H9 (cell line): Measurements from ENCODE around the gene TEX35. TPM values are rescaled to one million over a fixed set of nuclear protein-coding genes. Genes with fewer than 3 reads are reported as not detected.

Experiments used
- DNase-seq: peaks from one replicate; pipeline ENCODE4 v3.0.0-alpha.2; 2017
- H2AFZ ChIP-seq: one replicate; pipeline ENCODE4 v1.6.1; 2013; ENCODE audit warnings: mild to moderate bottlenecking, low read length, control low read depth, moderate library complexity
- H2AK5ac ChIP-seq: 2 replicates; pipeline ENCODE4 v1.6.1; 2013; ENCODE audit warnings: low read length, control low read depth, mixed read lengths; ENCODE audit not compliant: insufficient read length
- H2BK120ac ChIP-seq: one replicate; pipeline ENCODE4 v1.6.1; 2013; ENCODE audit warnings: low read depth, mild to moderate bottlenecking, low read length, control low read depth, inconsistent platforms; ENCODE audit not compliant: poor library complexity, severe bottlenecking
- H2BK12ac ChIP-seq: 2 replicates; pipeline ENCODE4 v1.6.1; 2013; ENCODE audit warnings: low read length, control low read depth, mixed read lengths, low read depth; ENCODE audit not compliant: insufficient read length
- H2BK15ac ChIP-seq: 2 replicates; pipeline ENCODE4 v1.6.1; 2013; ENCODE audit warnings: low read depth, low read length, control low read depth
- H2BK20ac ChIP-seq: one replicate; pipeline ENCODE4 v1.6.1; 2013; ENCODE audit warnings: low read depth, mild to moderate bottlenecking, low read length, control low read depth, inconsistent platforms; ENCODE audit not compliant: poor library complexity, severe bottlenecking
- H2BK5ac ChIP-seq: 2 replicates; pipeline ENCODE4 v1.6.1; 2013; ENCODE audit warnings: low read length, control low read depth, mixed read lengths; ENCODE audit not compliant: insufficient read length
- H3K14ac ChIP-seq: 2 replicates; pipeline ENCODE4 v1.6.1; 2013; ENCODE audit warnings: low read length, control low read depth; ENCODE audit not compliant: insufficient read depth
- H3K18ac ChIP-seq: 2 replicates; pipeline ENCODE4 v1.6.1; 2013; ENCODE audit warnings: low read depth, mild to moderate bottlenecking, mixed read lengths, low read length, control low read depth; ENCODE audit not compliant: insufficient read length
- H3K23ac ChIP-seq: 2 replicates; pipeline ENCODE4 v1.6.1; 2013; ENCODE audit warnings: low read length, control low read depth, mixed read lengths, low read depth; ENCODE audit not compliant: insufficient read length
- H3K23me2 ChIP-seq: 2 replicates; pipeline ENCODE4 v1.6.1; 2013; ENCODE audit warnings: low read depth, mild to moderate bottlenecking, mixed read lengths, low read length, control low read depth; ENCODE audit not compliant: insufficient read length, poor library complexity, severe bottlenecking
- H3K27ac ChIP-seq: 2 replicates; pipeline ENCODE4 v1.5.1; 2013; ENCODE audit warnings: low read length, control low read depth, mixed read lengths, low read depth; ENCODE audit not compliant: insufficient read length
- H3K27me3 ChIP-seq: 2 replicates; pipeline ENCODE4 v1.6.1; 2013; ENCODE audit warnings: low read length, control low read depth, inconsistent platforms; ENCODE audit not compliant: insufficient read depth
- H3K4ac ChIP-seq: 2 replicates; pipeline ENCODE4 v1.6.1; 2013; ENCODE audit warnings: low read depth, mild to moderate bottlenecking, control low read depth, inconsistent platforms, low read length, moderate library complexity
- H3K4me1 ChIP-seq: 2 replicates; pipeline ENCODE4 v1.6.1; 2013; ENCODE audit warnings: low read length, control low read depth, inconsistent platforms; ENCODE audit not compliant: insufficient read depth
- H3K4me2 ChIP-seq: 2 replicates; pipeline ENCODE4 v1.6.1; 2013; ENCODE audit warnings: low read length, control low read depth, mixed read lengths; ENCODE audit not compliant: insufficient read length, insufficient read depth
- H3K56ac ChIP-seq: 2 replicates; pipeline ENCODE4 v1.6.1; 2013; ENCODE audit warnings: low read depth, mild to moderate bottlenecking, mixed read lengths, low read length, control low read depth; ENCODE audit not compliant: insufficient read length
- H3K79me1 ChIP-seq: 2 replicates; pipeline ENCODE4 v1.6.1; 2013; ENCODE audit warnings: low read depth, mild to moderate bottlenecking, moderate library complexity, low read length, control low read depth, inconsistent platforms; ENCODE audit not compliant: insufficient read depth, poor library complexity, severe bottlenecking
- H3K79me2 ChIP-seq: 2 replicates; pipeline ENCODE4 v1.6.1; 2013; ENCODE audit warnings: low read length, control low read depth, inconsistent platforms; ENCODE audit not compliant: insufficient read depth
- H3K9ac ChIP-seq: 2 replicates; pipeline ENCODE4 v1.6.1; 2013; ENCODE audit warnings: low read length, control low read depth, mixed read lengths; ENCODE audit not compliant: insufficient read length; ENCODE audit errors: extremely low read depth
- H3K9me3 ChIP-seq: one replicate; pipeline ENCODE4 v1.6.1; 2013; ENCODE audit warnings: low read depth, low read length, inconsistent platforms; ENCODE audit not compliant: control insufficient read depth
- H3T11ph ChIP-seq: one replicate; pipeline ENCODE4 v1.6.1; 2013; ENCODE audit warnings: mild to moderate bottlenecking, low read length, control low read depth, inconsistent platforms
- H4K20me1 ChIP-seq: one replicate; pipeline ENCODE4 v1.6.1; 2013; ENCODE audit not compliant: control insufficient read depth, insufficient read length, insufficient read depth
- H4K5ac ChIP-seq: 2 replicates; pipeline ENCODE4 v1.6.1; 2013; ENCODE audit warnings: low read depth, mild to moderate bottlenecking, mixed read lengths, low read length, control low read depth; ENCODE audit not compliant: insufficient read length
- H4K8ac ChIP-seq: replicated peaks from 2 replicates; pipeline ENCODE4 v1.6.1; 2013; ENCODE audit warnings: low read length, control low read depth, mixed read lengths, low read depth; ENCODE audit not compliant: insufficient read length
- H4K91ac ChIP-seq: 2 replicates; pipeline ENCODE4 v1.6.1; 2013; ENCODE audit warnings: low read depth, mild to moderate bottlenecking, moderate library complexity, mixed read lengths, low read length, control low read depth; ENCODE audit not compliant: insufficient read length
- H3K27ac Mint-ChIP-seq, 3 experiments: 2 replicates in 2 of 3; 3 replicates in 1 of 3; pipeline ENCODE4 v1.8.0; 2020 to 2021; ENCODE audit warnings: mixed read lengths in 3 of 3, mild to moderate bottlenecking in 1 of 3, moderate library complexity in 1 of 3
- H3K27me3 Mint-ChIP-seq: 2 replicates; pipeline ENCODE4 v1.8.0; 2021; ENCODE audit warnings: low read depth, mild to moderate bottlenecking, moderate library complexity, mixed read lengths
- H3K36me3 Mint-ChIP-seq, 3 experiments: 2 replicates in 2 of 3; 3 replicates in 1 of 3; pipeline ENCODE4 v1.8.0; 2020 to 2021; ENCODE audit warnings: low read depth in 3 of 3, mixed read lengths in 3 of 3; ENCODE audit not compliant: insufficient read depth in 1 of 3
- H3K4me1 Mint-ChIP-seq, 2 experiments: 2 replicates each; pipeline ENCODE4 v1.8.0; 2020; ENCODE audit warnings: mixed read lengths in 2 of 2
- H3K4me3 Mint-ChIP-seq, 2 experiments: 2 replicates in 1 of 2; 3 replicates in 1 of 2; pipeline ENCODE4 v1.8.0; 2020 to 2021; ENCODE audit warnings: mild to moderate bottlenecking in 2 of 2, mixed read lengths in 2 of 2, moderate library complexity in 1 of 2
- H3K9me3 Mint-ChIP-seq, 2 experiments: 2 replicates in 1 of 2; 3 replicates in 1 of 2; pipeline ENCODE4 v1.8.0; 2020; ENCODE audit warnings: mild to moderate bottlenecking in 2 of 2, mixed read lengths in 2 of 2, moderate library complexity in 1 of 2
- CTCF ChIP-seq: fragments of 200-600 bp; sonication (generic); conservative IDR thresholded peaks from 3 replicates; pipeline ENCODE4 v1.8.0; 2021; ENCODE audit warnings: antibody characterized with exemption, mild to moderate bottlenecking
- WGBS: extraction: QIAGEN DNeasy Blood & Tissue Kit; methylation state at CpG from one replicate; pipeline ENCODE4 v1.1.7; 2013; ENCODE audit warnings: missing lambda C conversion rate, low lambda C conversion rate, mixed read lengths; ENCODE audit not compliant: insufficient read length; ENCODE audit errors: extremely low coverage; 5-methylcytosine and 5-hydroxymethylcytosine counted together
- total RNA-seq: library from RNA; stranded (reverse); gene quantifications from 2 replicates; pipeline ENCODE4 v1.2.1, GENCODE V29; 2021

The TEX35 gene
- total RNA-seq, 1 experiment from 2014 or later: not detected

GRCh38 chr1:178513278-178513983 lies 522 bp downstream of the TEX35 start:
- Histone ChIP-seq H3K4me1 (no peaks in the 10 kb centered on the region), H4K91ac (no peak overlapping the region), H3K27ac (no peak overlapping the region), H4K20me1 (no peaks in the 10 kb centered on the region), H2AFZ (no peak overlapping the region), H3K18ac (no peak overlapping the region), H3K23ac (no peak overlapping the region), H2AK5ac (no peak overlapping the region), H3T11ph (no peak overlapping the region), H3K27me3 (no peaks in the 10 kb centered on the region), H3K79me2 (no peaks in the 10 kb centered on the region), H3K9me3 (no peaks in the 10 kb centered on the region), H3K14ac (no peak overlapping the region), H2BK120ac (no peak overlapping the region), H3K23me2 (no peaks in the 10 kb centered on the region), H3K4ac (no peak overlapping the region), H4K5ac (no peak overlapping the region), H2BK15ac (no peak overlapping the region), H3K79me1 (no peaks in the 10 kb centered on the region), H3K9ac (no peak overlapping the region), H2BK20ac (no peak overlapping the region), H2BK12ac (no peak overlapping the region), H3K4me2 (no peak overlapping the region), H3K56ac (no peak overlapping the region), H4K8ac (no peak overlapping the region), H2BK5ac (no peak overlapping the region)
- no peak overlapping the region for H3K4me3 Mint-ChIP-seq
- DNase-seq: no peak
- H3K27ac Mint-ChIP-seq: peak overlapping the region in 1 of 3 experiments; percentile 70; a peak in 1 of 7 replicates
- no peaks in the 10 kb centered on the region for H3K36me3 Mint-ChIP-seq
- H3K4me1 Mint-ChIP-seq: peaks cover 0 to 6% of the 10 kb centered on the region in 2 experiments; a peak in 2 of 4 replicates
- peak; percentile 37; the same call in 2 of the 3 replicates for TF ChIP-seq CTCF
- no CpG with 5 or more reads among the region's 14 CpGs for WGBS
- H3K9me3 Mint-ChIP-seq: no peaks in the 10 kb centered on the region
- peaks cover 2% of the 10 kb centered on the region; the same call in 1 of the 2 replicates for H3K27me3 Mint-ChIP-seq
